Heart right ventricle (tissue), 16 donors: ENCODE measurements around the gene TSHZ1. TPM values are rescaled to one million over a fixed set of nuclear protein-coding genes. Genes with fewer than 3 reads are reported as not detected.

Source experiments
- ATAC-seq, 8 donors: fragments of 200-7000 bp; cut with Tn5 transposase; one replicate each; pipeline ENCODE4 v1.9.1; 2020; ENCODE audit warnings: mild to moderate bottlenecking in 8 of 8, moderate library complexity in 8 of 8, moderate number of reproducible peaks in 1 of 8
- DNase-seq, 2 donors: peaks; one replicate each; pipeline ENCODE4 v3.0.0-alpha.2; 2020
- H3K27ac ChIP-seq, 10 donors: fragments of 200-600 bp; sonication (generic) in 2 of 10; one replicate each; pipeline versions ENCODE4 v1.5.0 to v1.8.0; 2020 to 2022; ENCODE audit warnings: mild to moderate bottlenecking in 3 of 10
- H3K27me3 ChIP-seq, 7 donors: fragments of 200-600 bp; one replicate each; pipeline ENCODE4 v1.8.0; 2021 to 2022; ENCODE audit warnings: mild to moderate bottlenecking in 2 of 7
- H3K36me3 ChIP-seq, 9 donors: fragments of 200-600 bp; sonication (generic) in 1 of 9; one replicate each; pipeline versions ENCODE4 v1.5.0 to v1.8.0; 2020 to 2022; ENCODE audit warnings: mild to moderate bottlenecking in 2 of 9
- H3K4me1 ChIP-seq, 9 donors: fragments of 200-600 bp; sonication (generic) in 1 of 9; one replicate each; pipeline versions ENCODE4 v1.5.0 to v1.8.0; 2020 to 2022; ENCODE audit warnings: mild to moderate bottlenecking in 4 of 9
- H3K4me3 ChIP-seq, 10 donors: fragments of 200-600 bp; sonication (generic) in 2 of 10; one replicate each; pipeline versions ENCODE4 v1.5.0 to v1.8.0; 2020 to 2022; ENCODE audit warnings: mild to moderate bottlenecking in 7 of 10, moderate library complexity in 2 of 10
- H3K9me3 ChIP-seq, 11 donors: fragments of 200-600 bp in 10 of 11; sonication (generic) in 2 of 11; one replicate each; pipeline versions ENCODE4 v1.5.0 to v1.8.0; 2013 to 2022; ENCODE audit warnings: mild to moderate bottlenecking in 2 of 11, control low read depth in 1 of 11, moderate library complexity in 1 of 11
- WGBS, 2 donors: extraction: QIAGEN DNeasy Blood & Tissue Kit; methylation state at CpG; one replicate each; pipeline ENCODE4 v1.1.7; 2013; ENCODE audit warnings: inconsistent platforms in 1 of 2; 5-methylcytosine and 5-hydroxymethylcytosine counted together
- intact Hi-C, 10 donors: fragments of 100-400 bp; cut with DNase I; formaldehyde crosslinking; loops; one replicate each; pipeline versions ENCODE4 v1.11.1 to v1.14.2; 2022
- polyA plus RNA-seq, 2 donors: library from polyadenylated mRNA; stranded (reverse); fragments of 200-250 nt; gene quantifications; one replicate each; pipeline ENCODE4 v1.2.3, GENCODE V29; 2013
- total RNA-seq, 10 donors: library from RNA; stranded (reverse); fragmentation: NEBNext Ultra II Directional in 3 of 10; extraction: Animal tissue kit (Norgen Biotek cat#: 25700) in 3 of 10; gene quantifications; one replicate each; pipeline versions ENCODE4 v1.2.1 to v1.2.4, GENCODE V29; 2021 to 2023
- TF ChIP-seq, protein P1 (sequence below), 9 donors: fragments of 200-600 bp; sonication (generic) in 2 of 9; IDR thresholded peaks; one replicate each; pipeline versions ENCODE4 v1.5.0 to v1.8.0; 2021 to 2022; ENCODE audit warnings: antibody characterized with exemption in 9 of 9, mild to moderate bottlenecking in 5 of 9, moderate library complexity in 1 of 9
- donor health status: Arrhythmogenic right ventricular cardiomyopathy.
- donor health status: ischemic (EF 13 %, LVEDD 7.1; RV severe dilation, severe dysfunction).
- donor health status: healthy with polysubstance abuse.
- donor health status: DM: no; HTN: yes; CAD: no.
- donor health status: DM: no; HTN: no; CAD: no.
- donor health status: ischemic (EF 25% LVEDD 6.9; RV normal size, moderate dysfunction).
- donor health status: ischemic (EF 25% LVEDD 5.7; RV mildly dilated, moderate dysfunction).
- donor health status: healthy.
- donor health status: DM: yes; HTN: yes; CAD: no.
- donor health status: Ischemic cardiomyopathy.
- donor health status: ischemic (EF 35%, LVEDD 5.7; RV mildly dilated, moderate dysfunction).
- donor health status: nonischemic (EF 11% LVEDD 7.7; RV severe dilation, severe dysfunction).
- donor health status: DM: yes; HTN: yes; CAD: no.
- donor health status: PGD.
- donor health status: ischemic (EF 29% LVEDD 5.4; RV normal size, mild dysfunction).
- donor health status: nonischemic (EF 23%, LVEDD 6.1; RV moderate dilation, normal function).

Gene TSHZ1
- total and polyA plus RNA-seq, 12 donors, result 4.8 to 22.9 (median 17.6) TPM

DNA sequence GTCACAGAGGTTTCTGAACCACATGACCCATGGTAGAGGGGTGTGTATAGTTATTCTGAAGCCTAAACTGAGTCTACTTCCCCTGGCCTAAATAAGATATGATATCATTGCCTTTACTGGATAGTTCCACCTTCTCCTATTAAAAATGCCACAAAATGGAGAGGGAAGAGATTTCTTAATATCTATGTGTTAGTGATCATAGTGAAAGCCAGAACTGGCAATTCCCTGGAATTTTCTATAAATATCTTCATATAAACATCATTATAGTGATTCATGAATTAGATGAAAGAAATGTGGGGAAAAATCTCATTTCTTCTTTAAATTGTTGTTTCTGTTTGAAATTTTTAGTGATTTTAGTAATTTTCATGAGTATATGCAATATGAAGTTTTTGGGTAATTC lies 45.8 kb downstream of the TSHZ1 start:
- ATAC-seq, result no peak
- no peak overlapping the region for H3K4me3 ChIP-seq
- intact Hi-C loops, result loop anchor here in 1 of 10 donors (10.0 kb wide), 1 partner anchor 58 kb away; no protein-coding TSS in a partner anchor
- TF ChIP-seq, protein P1, sequence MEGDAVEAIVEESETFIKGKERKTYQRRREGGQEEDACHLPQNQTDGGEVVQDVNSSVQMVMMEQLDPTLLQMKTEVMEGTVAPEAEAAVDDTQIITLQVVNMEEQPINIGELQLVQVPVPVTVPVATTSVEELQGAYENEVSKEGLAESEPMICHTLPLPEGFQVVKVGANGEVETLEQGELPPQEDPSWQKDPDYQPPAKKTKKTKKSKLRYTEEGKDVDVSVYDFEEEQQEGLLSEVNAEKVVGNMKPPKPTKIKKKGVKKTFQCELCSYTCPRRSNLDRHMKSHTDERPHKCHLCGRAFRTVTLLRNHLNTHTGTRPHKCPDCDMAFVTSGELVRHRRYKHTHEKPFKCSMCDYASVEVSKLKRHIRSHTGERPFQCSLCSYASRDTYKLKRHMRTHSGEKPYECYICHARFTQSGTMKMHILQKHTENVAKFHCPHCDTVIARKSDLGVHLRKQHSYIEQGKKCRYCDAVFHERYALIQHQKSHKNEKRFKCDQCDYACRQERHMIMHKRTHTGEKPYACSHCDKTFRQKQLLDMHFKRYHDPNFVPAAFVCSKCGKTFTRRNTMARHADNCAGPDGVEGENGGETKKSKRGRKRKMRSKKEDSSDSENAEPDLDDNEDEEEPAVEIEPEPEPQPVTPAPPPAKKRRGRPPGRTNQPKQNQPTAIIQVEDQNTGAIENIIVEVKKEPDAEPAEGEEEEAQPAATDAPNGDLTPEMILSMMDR (IDR thresholded peaks at IDR 0.05), result no peak
- H3K36me3 ChIP-seq, result peaks cover 0 to 4% (median 0%) of the 10 kb centered on the region in 9 donors
- H3K9me3 ChIP-seq, result no peaks in the 10 kb centered on the region
- no peak overlapping the region for H3K27ac ChIP-seq
- H3K4me1 ChIP-seq, result peaks cover 0 to 58% (median 38%) of the 10 kb centered on the region in 9 donors
- DNase-seq, result no peak
- no peaks in the 10 kb centered on the region for H3K27me3 ChIP-seq

DNA sequence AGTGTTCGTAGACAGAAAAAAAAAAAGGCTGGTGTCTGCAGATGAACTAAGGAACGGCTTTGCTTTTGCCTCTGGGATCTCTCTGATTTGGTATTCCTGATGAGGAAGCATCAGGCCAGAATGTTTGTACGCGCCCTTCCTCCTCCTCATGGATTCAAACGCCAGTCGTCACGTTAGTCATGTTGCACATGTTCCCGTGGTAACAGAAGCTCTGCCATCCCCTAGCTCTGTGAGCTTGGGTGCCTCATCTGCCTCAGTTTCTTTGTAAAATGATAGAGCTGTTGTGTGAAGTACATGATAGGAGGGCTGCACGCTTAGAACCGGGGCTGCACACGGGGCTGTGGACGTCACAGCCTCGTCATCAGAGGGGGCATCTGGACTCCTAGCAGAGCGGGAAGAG lies 47.0 kb downstream of the TSHZ1 start:
- no peaks in the 10 kb centered on the region for H3K27me3 ChIP-seq
- 84% methylated on average over 14 of the region's 14 CpGs for WGBS, 2 donors

DNA sequence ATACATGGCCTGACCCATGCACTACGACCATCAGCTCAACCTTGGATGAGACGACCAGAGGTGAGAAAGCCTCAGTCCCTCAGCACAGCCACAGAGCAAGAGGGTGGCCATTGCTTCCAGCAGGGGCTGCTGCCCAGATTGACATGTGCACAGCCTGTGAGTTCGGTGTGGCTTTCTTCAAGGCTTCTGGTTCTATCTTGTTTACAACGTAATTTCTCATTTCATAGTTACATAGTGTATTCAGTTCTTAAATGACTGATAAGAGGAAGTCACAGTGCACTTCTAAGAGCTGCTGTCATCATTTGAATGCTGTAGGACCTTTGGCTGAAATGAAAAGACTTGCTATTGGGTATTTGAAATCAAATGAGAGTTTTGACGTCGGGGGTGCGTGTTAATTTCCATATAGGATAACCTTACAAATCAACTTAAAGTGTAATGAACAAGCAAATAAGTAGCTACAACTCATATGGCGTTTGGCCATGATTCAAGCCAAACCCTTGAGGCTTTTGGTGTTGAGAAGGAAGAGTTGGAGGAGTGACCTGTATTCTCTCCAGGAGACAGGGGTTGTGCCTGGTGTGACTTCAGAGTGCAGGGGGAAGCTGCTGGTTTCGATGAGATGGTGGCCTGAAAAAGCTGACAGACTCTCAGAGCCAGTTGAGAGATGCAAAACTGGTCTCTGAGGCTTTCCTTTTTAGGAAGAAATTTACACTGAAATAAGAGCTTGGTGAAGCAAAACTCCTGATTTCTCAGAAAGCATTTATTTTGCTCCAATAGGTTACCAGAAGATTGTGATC lies 51.0 kb downstream of the TSHZ1 start:
- Histone ChIP-seq H3K36me3 (peaks cover 0 to 5% (median 0%) of the 10 kb centered on the region in 9 donors), H3K27ac (no peak overlapping the region), H3K4me1 (peaks cover 0 to 25% (median 19%) of the 10 kb centered on the region in 9 donors), H3K9me3 (no peaks in the 10 kb centered on the region), H3K4me3 (no peak overlapping the region), H3K27me3 (no peaks in the 10 kb centered on the region)
- WGBS, 2 donors, result 80 to 85% methylated on average over 9 of the region's 9 CpGs
- TF ChIP-seq, protein P1 (IDR thresholded peaks at IDR 0.05), result no peak
- DNase-seq (no peak), ATAC-seq (no peak)
- intact Hi-C loops, result no loop called here

More for the DNA sequence above, 47.0 kb downstream of the TSHZ1 start:
- no peak overlapping the region for H3K27ac ChIP-seq
- intact Hi-C loops, result loop anchor here in 1 of 10 donors (10.0 kb wide), 1 partner anchor 57 kb away; no protein-coding TSS in a partner anchor
- DNase-seq, result no peak
- no peak for ATAC-seq
- H3K36me3 ChIP-seq, result peaks cover 0 to 5% (median 0%) of the 10 kb centered on the region in 9 donors
- no peaks in the 10 kb centered on the region for H3K9me3 ChIP-seq
- TF ChIP-seq, protein P1 (IDR thresholded peaks at IDR 0.05), result no peak
- peaks cover 0 to 46% (median 27%) of the 10 kb centered on the region in 9 donors for H3K4me1 ChIP-seq
- H3K4me3 ChIP-seq, result no peak overlapping the region

DNA sequence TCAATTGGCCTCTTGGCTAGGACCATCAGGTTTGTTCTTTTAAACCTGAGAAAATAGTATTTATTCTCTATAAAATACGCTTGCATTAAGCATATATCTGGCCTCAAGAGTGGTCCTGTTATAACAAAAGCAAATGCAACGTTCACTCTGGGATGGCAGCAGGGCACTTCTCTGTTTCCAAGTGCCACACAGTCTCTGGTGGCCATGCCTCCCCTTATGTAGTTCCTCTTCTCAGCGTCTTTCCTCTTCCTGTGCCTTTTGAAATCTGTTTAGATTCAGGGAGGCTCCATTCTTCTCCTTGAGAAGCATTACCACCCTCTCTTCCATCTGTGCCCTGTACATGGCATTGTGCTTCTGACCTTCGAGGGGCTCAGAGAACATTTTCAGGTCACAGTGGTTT lies 51.9 kb downstream of the TSHZ1 start:
- Histone ChIP-seq H3K27ac (no peak overlapping the region), H3K36me3 (peaks cover 0 to 5% (median 0%) of the 10 kb centered on the region in 9 donors), H3K27me3 (no peaks in the 10 kb centered on the region), H3K4me1 (peaks cover 0 to 27% (median 21%) of the 10 kb centered on the region in 9 donors), H3K4me3 (no peak overlapping the region), H3K9me3 (no peaks in the 10 kb centered on the region)
- no peak for ATAC-seq
- TF ChIP-seq, protein P1 (IDR thresholded peaks at IDR 0.05), result no peak
- WGBS, 2 donors, result 88 to 93% methylated on average over 4 of the region's 4 CpGs
- intact Hi-C loops, result no loop called here
- no peak for DNase-seq
